Subcutaneous adipose tissue (tissue), 4 donors: Measurements from ENCODE around the gene SLC43A2. TPM values are rescaled to one million over a fixed set of nuclear protein-coding genes. Genes with fewer than 3 reads are reported as not detected.

ENCODE experiments used
- CTCF ChIP-seq: fragments of 450-650 bp; IDR thresholded peaks from one replicate; pipeline ENCODE4 v1.5.1; 2016; ENCODE audit warnings: low read depth, mild to moderate bottlenecking, control low read depth, antibody characterized with exemption, moderate library complexity
- total RNA-seq, 4 donors: library from RNA; depleted of rRNA; stranded (reverse); fragments of >200 nt; gene quantifications; one replicate each; pipeline ENCODE4 v1.1.0, GENCODE V29; 2016

SLC43A2 gene
- total RNA-seq, 4 donors from 2014 or later, result 7.3 to 25.6 (median 16.7) TPM

GRCh38 chr17:1554751-1555540 lies 73.7 kb downstream of the SLC43A2 start:
- TF ChIP-seq CTCF, result no peak

DNA sequence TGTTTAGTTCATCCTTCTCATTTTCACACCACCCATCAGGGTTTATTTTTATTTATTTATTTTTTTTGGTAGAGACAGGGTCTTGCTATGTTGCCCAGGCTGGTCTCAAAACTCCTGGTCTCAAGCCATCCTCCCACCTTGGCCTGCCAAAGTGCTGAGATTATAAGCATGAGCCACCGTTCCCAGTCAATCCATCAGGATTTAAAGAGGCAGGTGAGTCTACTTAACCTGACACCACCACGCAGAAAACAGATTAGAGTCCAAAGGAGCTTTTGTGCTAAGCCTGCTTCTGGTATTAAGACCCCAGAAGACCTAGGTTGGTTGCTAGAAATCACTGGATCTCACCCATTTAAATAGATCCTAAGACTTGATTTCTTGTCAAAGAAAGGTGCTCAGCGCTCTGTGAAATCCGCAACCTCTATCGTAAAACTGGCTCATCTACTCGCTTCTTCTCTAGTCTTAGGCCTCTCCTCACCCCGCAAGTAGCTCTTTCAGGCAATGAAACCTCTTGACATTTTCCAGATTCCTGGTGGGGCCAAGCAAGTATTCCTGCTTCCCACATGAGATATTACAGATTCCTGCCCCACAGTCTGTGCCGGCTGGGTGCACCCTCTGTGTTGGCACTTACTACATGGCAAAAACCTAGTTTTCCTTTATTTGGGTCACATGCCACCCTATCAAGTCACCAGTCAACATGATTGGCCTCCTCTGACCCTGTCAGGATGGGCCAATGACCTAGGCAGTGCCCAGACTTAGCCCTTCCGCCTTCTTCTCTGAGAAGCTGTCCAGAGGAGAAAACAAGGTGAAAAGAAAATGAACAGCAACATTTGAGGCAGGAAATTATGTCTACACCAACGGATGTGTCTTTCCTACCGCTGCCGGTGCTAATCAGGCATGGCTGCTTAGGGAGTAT lies 75.0 kb downstream of the SLC43A2 start:
- no peak for TF ChIP-seq CTCF

- no peak for TF ChIP-seq CTCF
Observed at GRCh38 chr17:1552932-1553331, 75.7 kb downstream of the SLC43A2 start.

- TF ChIP-seq CTCF, result no peak
Observed at GRCh38 chr17:1551741-1552140, 76.9 kb downstream of the SLC43A2 start.

GRCh38 chr17:1548032-1548431 lies 80.6 kb downstream of the SLC43A2 start:
- TF ChIP-seq CTCF, result no peak

DNA sequence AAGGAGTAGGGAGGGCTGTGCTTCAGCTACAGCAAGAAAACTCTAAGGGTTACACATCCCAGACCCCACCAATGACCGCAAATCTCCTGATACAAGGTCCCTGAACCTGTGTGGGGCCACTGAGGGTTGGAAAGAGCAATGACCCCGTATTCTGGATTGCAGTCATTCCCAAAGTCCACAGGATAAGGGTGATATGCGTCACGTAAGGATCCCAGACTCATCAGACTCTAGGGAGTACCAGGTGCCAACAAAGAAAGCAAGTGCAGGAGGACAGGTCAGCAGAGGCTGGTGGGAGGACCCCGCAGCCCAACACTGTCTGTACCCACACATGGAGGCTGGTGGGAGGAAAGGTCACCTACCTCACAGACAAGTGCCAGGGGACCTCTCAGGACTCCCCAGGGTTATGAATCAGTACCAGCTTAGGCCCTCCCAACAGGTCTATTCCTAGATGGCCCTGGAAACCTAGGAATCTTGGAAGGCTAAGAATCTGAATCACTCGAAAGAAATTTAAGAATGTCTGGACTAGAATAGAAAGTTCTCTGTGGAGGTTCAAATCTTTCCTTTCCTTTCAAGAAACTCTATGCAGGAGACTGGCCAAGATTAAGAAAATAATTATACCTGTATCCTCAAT lies 82.2 kb downstream of the SLC43A2 start:
- no peak for TF ChIP-seq CTCF

DNA sequence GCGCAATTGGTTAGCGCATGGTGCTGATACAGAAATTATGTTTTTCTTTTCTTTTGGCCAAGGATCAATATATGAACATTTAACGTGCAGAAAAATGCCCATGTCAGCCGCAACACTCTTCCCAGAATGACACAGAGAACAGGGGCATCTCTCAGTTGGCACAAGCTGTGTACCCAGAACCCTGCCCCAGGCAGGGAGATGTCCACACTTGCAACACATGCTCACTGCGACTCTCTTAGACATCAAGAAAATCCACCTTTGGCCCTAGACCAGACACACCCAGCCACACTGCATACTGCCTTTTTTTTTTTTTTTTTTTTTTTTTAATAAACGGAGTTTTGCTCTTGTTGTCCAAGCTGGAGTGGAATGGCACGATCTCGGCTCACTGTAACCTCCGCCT lies 83.0 kb downstream of the SLC43A2 start:
- TF ChIP-seq CTCF, result no peak
